Epithelial cell of proximal tubule (primary cell): ENCODE measurements around the gene CCNG2. TPM values are rescaled to one million over a fixed set of nuclear protein-coding genes. Genes with fewer than 3 reads are reported as not detected.

Experiments
- DNase-seq: peaks from one replicate; pipeline ENCODE4 v3.0.0-alpha.2; 2011; ENCODE audit warnings: low read depth
- H3K4me3 ChIP-seq: 2 replicates; pipeline ENCODE4 v1.5.1; 2011; ENCODE audit warnings: low read depth, mild to moderate bottlenecking, low read length
- total RNA-seq: library from RNA; depleted of rRNA; stranded (reverse); fragments of >200 nt; gene quantifications from 2 replicates; pipeline ENCODE4 v1.2.3, GENCODE V29; 2015
- TF ChIP-seq, protein P1 (sequence below): conservative IDR thresholded peaks from 2 replicates; pipeline ENCODE4 v1.5.1; 2012; ENCODE audit warnings: low read depth, mild to moderate bottlenecking, low read length

The CCNG2 gene
- total RNA-seq, 1 donor from 2014 or later, result 22.1 TPM

DNA sequence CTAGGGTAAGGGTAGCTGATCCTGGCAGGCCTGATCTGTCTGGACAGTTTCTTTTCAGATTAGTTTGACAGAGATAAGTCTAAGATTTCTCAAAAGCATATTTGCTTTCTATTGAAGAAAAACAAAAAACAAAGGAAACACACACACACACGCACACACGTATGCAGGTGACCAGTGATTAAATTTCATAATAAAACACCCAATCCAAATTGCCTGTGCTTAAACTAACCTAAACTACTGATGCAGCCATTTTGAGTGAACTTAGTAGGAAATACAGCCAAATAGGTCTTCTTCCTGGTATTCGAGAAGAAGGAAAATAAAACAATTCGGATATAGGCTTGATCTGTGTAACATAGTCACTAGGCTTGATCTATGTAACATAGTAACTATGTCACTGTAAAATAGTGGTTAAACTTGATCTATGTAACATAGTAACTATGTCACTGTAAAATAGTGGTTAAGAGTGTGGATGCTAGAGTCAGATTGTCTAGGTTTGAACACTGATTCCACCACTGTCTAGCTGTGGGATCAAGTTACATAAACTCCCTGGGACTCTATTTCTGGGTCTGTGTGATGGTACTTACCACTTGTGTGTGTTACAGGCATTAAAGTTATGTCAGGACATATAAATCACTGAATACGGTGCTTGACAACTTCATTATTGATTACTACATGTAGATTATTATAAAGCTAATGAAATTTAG, 9.8 kb upstream of the CCNG2 start:
- DNase-seq, result no peak
- TF ChIP-seq, protein P1, sequence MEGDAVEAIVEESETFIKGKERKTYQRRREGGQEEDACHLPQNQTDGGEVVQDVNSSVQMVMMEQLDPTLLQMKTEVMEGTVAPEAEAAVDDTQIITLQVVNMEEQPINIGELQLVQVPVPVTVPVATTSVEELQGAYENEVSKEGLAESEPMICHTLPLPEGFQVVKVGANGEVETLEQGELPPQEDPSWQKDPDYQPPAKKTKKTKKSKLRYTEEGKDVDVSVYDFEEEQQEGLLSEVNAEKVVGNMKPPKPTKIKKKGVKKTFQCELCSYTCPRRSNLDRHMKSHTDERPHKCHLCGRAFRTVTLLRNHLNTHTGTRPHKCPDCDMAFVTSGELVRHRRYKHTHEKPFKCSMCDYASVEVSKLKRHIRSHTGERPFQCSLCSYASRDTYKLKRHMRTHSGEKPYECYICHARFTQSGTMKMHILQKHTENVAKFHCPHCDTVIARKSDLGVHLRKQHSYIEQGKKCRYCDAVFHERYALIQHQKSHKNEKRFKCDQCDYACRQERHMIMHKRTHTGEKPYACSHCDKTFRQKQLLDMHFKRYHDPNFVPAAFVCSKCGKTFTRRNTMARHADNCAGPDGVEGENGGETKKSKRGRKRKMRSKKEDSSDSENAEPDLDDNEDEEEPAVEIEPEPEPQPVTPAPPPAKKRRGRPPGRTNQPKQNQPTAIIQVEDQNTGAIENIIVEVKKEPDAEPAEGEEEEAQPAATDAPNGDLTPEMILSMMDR, result no peak
- H3K4me3 ChIP-seq, result no peak overlapping the region

DNA sequence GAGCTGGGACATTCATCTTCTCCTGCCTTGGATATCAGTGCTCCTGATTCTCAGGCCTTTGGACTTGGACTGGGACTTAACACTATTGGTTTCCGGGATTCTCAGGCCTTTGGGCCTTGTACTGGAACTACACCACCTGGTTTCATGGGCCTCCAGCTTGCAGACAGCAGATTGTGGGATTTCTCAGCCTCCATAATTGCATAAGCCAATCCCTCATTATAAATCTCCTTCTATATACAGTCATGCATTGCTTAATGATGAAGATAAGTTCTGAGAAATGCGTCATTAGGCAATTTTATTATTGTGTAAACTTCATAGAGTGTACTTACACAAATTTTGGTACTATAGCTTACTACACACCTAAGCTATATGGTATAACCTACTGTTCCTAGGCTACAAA, 8.9 kb upstream of the CCNG2 start:
- no peak overlapping the region for H3K4me3 ChIP-seq
- TF ChIP-seq, protein P1, result no peak
- no peak for DNase-seq

- DNase-seq, result no peak
- TF ChIP-seq, protein P1, result no peak
Measured at GRCh38 chr4:77149789-77150188, 7.2 kb upstream of the CCNG2 start.

GRCh38 chr4:77151241-77151640, 5.8 kb upstream of the CCNG2 start:
- no peak overlapping the region for H3K4me3 ChIP-seq
- no peak for DNase-seq
- TF ChIP-seq, protein P1, result no peak

More at GRCh38 chr4:77149789-77150188, 7.2 kb upstream of the CCNG2 start:
- H3K4me3 ChIP-seq, result no peak overlapping the region

- TF ChIP-seq, protein P1, result no peak
- peak; percentile 26 for DNase-seq
- no peak overlapping the region for H3K4me3 ChIP-seq
Measured at GRCh38 chr4:77152421-77152820, 4.6 kb upstream of the CCNG2 start.

GRCh38 chr4:77153006-77153405, 4.0 kb upstream of the CCNG2 start:
- H3K4me3 ChIP-seq, result no peak overlapping the region
- TF ChIP-seq, protein P1, result no peak
- DNase-seq, result no peak

- DNase-seq, result no peak
- TF ChIP-seq, protein P1, result no peak
- no peak overlapping the region for H3K4me3 ChIP-seq
Measured at GRCh38 chr4:77154065-77154464, 2.9 kb upstream of the CCNG2 start.
